Activated effector memory CD4-positive, alpha-beta T cell treated with anti-CD3 and anti-CD28 coated beads, Interleukin-2, amount 50 U/mL, for 16 hours (primary cell): ENCODE results near the gene BMPR1A.

Source experiments
- DNase-seq: peaks from one replicate; pipeline ENCODE4 v3.0.0-alpha.2; 2020

Gene BMPR1A

DNA sequence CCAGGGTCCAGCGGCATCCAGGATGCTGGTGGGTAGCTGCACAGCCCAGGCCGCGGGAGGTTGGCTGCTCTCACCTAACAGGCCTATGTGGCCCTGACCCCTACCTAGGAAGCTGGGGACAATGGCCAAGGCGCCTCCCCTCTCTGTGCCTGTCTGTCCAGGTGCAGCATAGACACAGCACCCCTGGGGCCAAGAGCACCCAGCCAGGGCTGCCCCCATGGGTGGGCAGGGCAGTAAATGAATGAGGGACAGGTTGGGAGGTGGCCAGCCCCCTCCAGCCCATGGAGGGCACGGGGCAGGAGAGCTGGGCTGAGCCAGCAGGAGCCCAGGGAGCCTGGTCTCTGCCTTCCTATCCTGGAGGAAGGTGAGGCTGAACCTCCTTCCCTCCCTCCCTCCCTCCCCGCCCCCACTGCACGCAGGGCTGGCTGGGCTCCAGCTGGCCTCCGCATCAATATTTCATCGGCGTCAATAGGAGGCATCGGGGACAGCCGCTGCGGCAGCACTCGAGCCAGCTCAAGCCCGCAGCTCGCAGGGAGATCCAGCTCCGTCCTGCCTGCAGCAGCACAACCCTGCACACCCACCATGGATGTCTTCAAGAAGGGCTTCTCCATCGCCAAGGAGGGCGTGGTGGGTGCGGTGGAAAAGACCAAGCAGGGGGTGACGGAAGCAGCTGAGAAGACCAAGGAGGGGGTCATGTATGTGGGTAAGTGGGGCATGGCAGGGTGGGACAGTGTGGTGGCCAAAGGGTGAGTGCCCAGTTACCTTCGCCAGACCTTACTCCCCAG, 201.9 kb downstream of the BMPR1A start, which contains the start of gene SNCG:
Gene SNCG, plus strand, starts transcription at position 484 of the 785 bp plus-strand sequence. Its CDS starts 99 bp downstream, at position 583.
- peak; percentile 55 for DNase-seq

DNA sequence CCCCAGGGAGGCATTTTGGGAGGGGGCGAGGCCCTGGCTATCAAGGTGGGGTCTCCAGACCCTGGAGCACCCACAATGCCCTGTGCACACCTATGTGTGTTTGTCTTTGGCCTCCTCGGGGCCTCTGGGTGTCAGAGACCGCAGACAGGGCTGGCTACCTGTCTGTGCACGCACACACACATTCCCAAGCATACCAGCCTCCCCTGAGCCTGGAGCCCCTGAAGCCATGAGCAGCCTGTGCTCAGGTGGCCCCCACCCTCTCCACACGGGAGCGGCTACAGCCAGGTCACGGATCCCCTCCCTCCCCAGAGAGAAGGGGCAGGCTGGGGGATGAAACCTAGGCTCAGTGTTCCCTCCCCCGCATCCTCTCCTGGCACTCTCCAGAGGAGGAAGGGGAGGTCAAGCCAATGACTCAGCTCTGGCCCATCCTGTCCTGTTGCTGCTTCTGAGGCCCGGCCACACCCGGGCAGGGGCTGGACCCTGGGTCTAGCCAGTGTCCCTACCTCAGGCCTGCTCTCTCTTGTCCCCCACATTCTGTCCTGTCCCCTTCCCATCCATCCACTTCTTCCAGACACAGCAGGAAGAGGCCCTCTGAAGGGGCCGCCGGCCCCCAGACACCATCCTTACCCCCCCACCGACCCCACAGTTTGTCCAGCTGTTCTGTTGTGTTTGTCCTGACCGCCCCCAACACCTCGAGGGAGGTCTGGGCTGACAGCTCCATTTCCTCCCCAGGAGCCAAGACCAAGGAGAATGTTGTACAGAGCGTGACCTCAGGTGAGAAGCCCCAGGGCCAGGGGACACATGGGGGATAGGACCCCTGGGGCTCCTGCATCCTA, 202.7 kb downstream of the BMPR1A start:
- peak; percentile 58 for DNase-seq

DNA sequence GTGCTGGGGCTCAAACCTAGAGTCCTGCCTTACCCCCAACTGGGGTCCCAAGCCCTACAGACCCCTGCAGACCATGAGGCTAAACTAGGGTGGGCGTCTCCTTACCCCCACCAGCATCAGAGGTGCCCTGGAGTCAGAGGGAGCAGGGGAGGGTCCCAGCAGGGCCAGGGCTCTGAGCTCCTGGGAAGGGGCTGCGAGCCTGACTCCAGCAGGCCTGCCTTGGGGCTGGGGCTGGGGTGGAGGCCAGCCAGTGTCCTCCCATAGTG, 203.3 kb downstream of the BMPR1A start:
- peak; percentile 57 for DNase-seq

DNA sequence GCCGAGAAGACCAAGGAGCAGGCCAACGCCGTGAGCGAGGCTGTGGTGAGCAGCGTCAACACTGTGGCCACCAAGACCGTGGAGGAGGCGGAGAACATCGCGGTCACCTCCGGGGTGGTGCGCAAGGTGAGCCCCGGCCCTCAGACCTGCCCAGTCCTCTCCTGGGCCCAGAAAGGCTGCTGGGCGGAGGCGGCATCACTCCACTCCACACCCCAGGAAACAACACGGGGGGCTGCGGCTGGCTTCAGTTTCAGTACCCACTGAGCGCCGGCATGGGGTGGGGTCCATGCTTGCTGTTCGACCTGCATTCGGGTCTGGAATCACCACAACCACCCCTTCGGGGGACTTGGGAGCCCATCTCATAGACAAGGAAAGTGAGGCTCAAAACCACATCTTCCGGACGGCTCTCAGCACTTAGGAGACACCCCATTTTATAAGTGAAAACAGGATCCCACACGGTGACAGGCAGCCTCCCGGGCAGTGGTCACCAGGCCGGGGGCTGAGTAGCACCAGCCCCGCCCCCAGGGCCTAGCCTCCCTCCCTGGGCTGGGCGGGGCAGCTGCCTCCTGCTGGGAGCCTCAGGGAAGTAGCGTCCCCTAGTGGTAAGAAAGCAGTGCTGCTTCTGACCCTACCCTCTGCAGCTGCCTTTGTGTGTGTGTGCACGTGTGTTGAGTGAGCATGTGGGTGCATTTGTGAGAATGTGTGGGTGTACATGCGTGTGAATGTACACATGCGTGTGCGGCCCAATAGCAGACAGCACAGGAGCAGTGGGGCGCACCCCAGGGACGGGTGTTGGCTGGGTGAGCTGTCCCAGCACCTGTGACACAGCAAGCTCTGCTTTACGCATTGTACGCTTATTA, 203.8 kb downstream of the BMPR1A start:
- DNase-seq, result peak; percentile 73

DNA sequence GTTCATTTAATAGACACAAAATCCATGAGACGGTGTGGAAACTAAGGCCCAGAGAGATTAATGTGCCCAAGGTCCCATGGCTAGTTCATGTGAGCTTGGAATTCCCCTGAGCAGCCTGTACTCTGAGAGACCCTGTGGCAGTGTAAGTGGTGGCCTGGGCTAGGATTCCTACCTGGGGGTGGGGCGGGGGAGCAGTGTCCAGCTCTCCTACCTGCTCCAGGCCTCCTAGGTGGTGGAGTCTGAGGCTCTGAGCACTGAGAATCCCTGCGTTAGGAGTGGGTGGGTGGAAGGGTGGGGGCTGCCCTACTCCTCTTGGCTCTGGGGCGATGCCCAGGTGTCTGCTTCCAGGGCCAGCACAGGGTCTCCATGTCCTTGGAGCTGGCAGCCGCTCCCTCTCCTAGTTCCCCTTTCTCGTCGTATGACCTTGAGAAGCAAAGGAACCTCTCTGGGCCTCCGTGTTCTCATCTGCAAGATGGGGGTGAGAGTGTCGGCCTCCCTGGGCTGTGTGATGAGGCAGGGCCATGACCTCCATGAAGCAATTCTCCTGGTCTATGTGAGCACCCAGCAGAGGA, 204.5 kb downstream of the BMPR1A start:
- DNase-seq, result peak; percentile 45

DNA sequence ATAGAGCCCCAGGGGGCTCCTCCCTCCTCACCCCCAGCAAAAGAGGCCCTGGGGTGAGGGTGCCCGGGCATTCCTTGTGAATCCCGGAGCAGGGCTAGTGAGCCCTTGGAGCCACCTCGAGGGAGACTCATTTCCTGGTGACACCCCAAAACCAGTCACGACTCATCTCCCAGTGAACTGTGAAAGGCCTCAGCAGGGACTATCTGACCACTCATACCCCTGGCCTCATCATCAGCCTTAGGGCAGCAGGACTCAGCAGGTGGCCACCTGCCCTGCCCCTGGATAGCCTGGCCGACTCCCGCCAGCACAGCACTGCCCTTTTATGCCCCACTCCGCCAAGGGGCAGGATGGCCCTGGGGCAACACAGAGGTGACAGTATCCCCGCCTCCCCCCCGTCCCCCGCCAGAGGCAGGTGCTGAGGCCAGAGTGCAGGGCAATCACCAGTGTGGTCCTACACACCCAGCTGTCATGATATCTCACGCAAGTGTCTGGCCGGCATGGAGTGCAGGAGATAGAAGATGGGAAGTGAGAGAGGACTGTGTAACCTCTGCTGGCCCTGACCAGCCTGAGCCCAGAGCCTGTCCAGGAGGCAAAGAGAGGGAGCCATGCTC, 205.2 kb downstream of the BMPR1A start:
- peak; percentile 59 for DNase-seq

DNA sequence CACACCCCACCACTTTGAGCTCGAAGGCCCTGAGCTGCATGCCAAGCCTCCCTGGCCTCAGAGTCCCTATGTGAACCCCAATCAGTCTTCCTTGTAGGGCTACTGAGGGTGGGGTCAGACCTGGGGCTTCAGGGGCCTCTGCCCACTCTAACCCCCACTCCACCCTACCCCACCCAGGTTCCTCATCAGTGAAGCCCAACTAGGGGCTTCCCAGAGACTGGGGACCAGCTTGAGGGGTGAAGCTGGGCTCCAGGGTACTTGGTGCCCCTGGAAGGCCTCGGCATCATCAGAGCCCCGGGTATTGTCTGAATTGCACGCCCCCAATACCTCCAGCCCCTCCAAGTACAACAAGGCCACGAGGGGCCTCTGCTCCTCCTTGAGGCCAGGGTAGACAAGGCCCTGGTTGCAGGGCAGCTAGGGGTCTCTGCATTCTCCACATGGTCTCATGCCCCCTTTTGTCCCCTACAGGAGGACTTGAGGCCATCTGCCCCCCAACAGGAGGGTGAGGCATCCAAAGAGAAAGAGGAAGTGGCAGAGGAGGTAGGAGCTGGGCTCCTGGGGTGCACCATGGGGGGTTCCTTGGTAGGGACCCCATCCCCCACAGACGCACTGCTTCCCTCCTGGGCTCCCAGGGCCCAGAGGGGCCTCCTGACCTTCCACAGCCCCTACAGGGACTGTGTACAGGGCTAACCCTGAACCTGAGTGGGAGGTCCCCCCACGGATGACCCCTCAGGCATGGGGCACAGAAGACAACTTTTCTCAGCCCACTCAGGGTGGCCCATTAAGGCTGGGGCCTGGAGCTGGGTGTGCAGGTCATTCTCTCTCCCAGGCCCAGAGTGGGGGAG, 205.9 kb downstream of the BMPR1A start:
- DNase-seq, result peak; percentile 51

DNA sequence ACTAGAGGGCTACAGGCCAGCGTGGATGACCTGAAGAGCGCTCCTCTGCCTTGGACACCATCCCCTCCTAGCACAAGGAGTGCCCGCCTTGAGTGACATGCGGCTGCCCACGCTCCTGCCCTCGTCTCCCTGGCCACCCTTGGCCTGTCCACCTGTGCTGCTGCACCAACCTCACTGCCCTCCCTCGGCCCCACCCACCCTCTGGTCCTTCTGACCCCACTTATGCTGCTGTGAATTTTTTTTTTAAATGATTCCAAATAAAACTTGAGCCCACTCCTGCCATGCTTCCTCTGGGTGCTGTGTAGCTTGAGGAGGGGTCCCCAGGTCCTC, 206.5 kb downstream of the BMPR1A start:
- no peak for DNase-seq

DNA sequence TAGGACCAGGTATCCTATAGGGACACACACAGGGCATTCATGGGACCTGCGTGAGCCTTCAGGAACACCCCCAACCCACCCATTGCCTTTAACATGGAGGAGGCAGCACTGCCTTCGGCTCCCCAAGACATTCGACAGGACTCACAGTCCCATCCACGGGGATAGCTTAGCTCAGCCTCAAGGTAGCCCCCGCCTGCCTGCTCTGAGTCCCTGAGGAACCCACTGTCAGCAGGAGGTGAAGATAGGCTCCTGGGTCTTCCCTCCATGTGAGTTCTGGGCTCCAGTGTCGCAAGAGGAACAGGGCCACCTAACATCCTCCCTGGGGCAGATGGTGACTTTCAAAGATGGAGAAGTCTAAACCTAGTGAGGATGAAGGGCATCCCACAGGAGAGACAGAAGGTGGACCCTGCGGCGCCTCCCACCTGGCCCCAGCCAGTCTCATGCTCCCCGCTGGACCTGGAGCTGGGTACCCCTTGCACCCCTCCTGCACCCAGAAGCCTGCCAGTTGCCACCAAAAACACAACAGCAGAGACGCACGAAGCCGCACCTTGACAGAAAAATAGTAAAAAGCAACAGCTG, 207.0 kb downstream of the BMPR1A start:
- peak; percentile 53 for DNase-seq

DNA sequence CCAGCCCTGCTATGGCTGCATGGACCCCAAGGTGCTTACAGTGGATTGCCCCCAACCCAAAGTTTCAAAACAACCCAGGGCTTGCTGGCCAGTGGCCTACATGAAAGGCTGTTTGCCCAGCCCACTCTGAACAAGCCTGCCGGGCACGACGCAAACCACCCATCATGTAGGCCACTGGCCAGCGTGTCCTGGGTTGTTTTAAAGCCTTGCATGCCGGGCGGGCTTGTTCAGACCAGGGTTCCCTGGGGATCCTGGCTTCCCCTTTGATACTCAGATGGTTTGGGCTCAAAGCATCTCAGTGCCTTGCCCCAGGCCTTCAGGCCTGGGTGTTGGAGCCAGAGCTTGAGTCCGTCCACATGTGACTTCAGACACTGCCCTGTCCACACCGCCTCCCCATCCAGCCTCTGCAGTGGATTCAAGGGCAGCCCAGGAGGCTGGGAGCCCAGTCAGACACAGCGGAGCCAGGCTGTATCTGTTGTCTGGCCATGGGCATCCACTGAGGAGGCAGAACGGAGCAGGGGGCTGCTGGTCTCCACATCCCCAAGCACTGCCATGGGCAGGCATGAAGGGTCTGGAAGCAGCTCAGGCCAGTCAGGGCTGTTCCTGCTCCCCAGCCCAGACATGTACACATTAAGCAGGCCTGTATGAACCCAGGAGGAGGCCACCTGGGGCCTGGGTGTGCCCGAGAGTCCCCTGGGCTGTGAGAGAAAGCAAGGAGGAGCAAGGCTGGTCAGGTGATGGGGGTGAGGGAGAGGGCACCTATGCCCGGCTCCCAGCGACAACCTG, 207.8 kb downstream of the BMPR1A start:
- peak; percentile 55 for DNase-seq

DNA sequence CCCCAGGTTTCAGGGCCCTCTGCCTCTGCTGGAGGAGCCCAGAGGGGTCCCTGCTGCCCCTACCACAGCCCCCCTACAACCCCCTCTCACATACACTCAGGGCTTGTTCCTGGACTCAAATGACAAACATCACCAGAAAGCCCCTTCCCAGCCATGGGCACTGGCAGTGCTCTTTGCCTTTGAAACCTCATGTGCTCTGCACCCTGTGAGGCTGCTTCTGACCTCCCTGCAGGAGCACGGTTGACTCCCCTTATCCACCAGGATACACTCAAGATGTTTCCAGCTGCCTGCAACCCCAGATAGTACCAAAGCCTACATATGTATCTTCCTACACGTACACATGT, 208.4 kb downstream of the BMPR1A start:
- no peak for DNase-seq

DNA sequence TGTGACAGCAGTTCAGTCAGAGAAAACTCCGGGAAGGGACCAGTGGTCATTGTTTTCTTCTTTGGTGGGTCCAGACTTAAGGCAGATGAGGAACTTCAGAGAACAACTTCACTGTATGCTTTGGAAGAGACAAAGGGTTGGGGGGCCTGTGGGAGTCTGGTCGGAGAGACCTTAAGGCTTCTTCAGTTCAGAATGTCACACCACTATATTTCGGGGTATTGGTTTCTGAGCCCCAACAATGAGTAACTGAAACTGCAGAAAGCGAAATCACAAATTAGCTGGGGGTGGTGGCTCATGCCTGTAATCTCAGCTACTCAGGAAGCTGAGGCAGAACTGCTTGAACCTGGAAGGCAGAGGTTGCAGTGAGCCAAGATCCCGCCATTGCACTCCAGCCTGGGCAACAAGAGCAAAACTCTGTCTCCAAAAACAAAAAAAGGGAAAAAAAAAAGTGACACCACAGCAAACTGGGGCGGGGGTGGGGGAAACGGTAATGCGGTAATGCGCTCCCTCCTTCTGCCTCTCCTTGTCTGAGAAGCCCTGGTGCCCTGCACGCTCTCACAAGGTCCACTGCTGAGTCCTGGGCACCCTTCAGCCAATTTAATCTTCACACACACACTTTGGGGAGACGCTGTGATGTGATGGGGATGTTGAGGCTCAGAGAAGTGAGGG, 209.7 kb downstream of the BMPR1A start:
- DNase-seq, result no peak

DNA sequence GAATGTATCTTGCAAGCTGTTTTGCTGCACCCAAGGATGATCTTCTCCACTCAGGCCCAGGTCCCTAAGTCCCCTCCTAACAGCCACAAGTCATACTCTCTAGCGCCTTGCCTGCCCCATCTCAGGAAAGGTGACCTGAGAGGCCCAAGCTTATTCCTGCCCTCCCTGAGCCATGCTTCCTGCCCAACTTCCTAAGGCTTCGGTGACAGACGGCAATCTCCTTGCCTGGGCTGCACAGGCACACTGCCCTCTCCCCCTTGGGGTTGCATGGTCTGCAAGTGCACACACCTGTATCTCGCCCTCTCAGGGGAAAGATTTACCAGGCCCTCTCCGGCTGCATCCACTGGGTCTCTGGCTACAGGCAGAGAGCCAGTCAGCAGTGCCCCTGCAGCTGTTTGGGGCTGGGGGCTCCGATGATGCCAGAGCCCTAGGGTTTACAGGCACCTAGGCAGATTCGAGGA, 211.1 kb downstream of the BMPR1A start:
- DNase-seq, result no peak

DNA sequence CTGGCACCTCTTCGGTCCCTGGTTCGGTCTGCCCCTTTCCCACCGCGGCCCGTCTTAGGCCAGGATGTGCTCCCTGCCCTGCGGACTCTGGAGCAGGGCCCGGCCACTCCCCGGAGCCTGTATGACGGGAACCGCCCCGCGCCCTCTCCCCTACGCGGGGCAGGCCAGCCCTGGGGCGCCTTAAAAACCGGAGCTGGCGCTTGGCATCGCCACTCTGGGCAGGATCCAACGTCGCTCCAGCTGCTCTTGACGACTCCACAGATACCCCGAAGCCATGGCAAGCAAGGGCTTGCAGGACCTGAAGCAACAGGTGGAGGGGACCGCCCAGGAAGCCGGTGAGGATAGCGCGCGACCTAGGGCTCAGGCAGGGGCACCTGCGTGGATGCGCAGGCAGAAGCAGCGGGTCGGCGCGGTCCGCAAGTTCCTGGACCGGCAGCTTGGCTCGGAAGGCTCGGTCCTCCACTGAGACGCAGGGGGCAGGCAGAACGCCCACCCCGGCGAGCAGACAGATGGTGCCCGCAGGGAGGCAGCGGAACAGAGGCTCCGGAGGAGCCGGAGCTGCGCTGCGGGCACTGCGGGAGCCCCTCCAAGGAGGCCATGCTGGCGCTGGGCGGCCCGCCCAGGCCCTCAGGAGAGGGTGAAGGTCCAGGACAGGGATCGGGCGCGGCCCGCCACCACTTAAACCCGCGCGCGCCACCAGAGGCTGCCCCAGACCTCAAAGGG, 212.0 kb downstream of the BMPR1A start, which contains the start of gene ADIRF:
Gene ADIRF, plus strand, starts transcription at position 212 of the 723 bp plus-strand sequence. Its CDS starts 63 bp downstream, at position 275.
- DNase-seq, result peak; percentile 65

DNA sequence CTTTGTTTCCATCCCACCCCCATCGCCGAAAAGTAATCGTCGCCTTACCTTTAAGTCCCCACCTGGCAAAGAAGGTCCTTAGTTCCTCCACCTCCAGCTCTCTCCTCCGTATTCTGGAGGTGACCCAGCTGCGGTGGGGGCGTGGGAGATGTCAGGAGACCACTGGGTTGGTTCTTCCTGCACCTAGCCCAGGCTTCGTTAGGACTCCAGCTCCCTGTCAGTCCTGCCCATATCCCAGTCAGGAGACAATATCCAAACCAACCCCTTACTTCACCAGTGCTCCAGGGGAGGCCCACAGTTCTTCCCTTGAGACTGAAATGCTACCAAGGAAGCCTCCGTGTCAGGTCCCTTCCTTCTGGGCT, 212.6 kb downstream of the BMPR1A start:
- DNase-seq, result peak; percentile 62

DNA sequence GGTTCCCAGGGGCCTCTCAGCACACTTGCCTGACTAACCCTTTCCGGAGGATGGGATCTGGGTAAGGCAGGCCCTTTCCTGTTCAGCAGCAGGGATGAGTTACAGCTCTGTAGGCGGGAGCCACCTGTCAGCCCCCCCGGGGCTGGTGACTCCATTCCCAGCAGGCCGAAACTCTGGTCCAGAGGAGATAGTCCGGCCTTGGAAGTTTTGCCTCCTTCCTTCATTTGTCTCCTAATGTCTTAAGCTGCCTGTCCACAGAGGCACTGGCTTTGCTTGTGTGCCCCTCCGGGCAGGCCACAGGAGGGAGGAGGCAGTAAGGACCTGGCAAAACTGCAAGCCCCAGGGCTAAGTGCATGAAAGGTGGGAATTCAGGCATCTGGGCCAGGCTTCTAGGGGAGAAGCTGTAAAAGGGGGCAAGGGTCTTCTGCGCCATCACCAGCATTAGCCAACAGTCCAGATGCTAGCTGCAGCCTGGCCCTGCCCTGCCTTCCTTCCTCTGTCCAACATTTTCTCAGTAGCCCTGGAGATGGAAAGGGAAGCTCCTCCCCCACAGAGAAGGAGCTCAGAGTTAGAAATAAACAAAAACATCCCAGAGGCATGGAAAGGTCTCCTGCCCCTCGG, 213.1 kb downstream of the BMPR1A start:
- DNase-seq, result peak; percentile 62

DNA sequence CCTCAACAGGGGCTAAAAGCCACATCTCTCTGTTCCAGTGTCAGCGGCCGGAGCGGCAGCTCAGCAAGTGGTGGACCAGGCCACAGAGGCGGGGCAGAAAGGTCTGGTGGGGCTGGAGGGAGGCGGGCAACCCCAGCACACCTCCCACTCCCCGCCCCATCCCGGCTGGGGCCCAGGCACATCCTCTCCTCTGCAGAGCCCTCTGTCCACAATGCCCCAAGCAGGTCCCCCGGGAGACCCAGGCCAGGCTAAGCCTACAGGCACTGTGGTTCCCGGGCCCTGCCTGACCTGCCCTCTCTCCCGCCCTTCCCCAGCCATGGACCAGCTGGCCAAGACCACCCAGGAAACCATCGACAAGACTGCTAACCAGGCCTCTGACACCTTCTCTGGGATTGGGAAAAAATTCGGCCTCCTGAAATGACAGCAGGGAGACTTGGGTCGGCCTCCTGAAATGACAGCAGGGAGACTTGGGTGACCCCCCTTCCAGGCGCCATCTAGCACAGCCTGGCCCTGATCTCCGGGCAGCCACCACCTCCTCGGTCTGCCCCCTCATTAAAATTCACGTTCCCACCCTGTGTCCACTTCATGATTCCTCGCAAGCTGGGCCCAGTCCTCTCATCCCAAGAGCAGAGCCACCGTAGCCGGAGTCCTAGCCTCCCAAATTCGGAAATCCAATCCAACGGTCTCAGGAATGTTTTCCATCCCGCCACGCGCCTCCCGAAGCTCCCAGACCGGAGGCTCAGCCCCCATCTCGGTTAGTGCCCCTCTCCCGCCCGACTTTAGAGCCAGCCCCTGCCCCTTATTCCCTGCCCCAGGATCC, 214.0 kb downstream of the BMPR1A start:
- no peak for DNase-seq

DNA sequence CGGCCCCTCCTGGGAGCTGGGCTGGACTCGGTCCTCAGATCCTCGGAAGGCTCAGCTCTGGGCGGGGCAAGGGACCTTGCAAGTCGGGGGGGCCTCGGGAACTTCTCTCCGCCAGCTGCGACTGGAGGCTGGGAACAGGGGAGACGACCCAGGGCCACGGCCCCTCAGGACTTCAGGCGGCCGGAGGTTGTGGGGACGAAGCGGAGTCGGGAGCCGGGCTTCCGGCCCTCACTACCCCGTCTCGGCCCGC, 214.5 kb downstream of the BMPR1A start:
- DNase-seq, result no peak
